Common myeloid progenitor, CD34-positive (primary cell): ENCODE data around the gene CCT8.

Experiments
- CTCF ChIA-PET: fragments of 350-600 bp; sonication (Branson Sonifier 250); formaldehyde crosslinking; loops from one replicate; lab custom pipeline; 2021; ENCODE audit warnings: antibody characterized with exemption; lab: Charles Lee
- POLR2A ChIA-PET: fragments of 350-600 bp; sonication (Branson Sonifier 250); formaldehyde crosslinking; loops from one replicate; lab custom pipeline; 2021; ENCODE audit warnings: antibody characterized with exemption; lab: Charles Lee
- DNase-seq, 3 donors: peaks; one replicate each; pipeline versions ENCODE4 v3.0.0 to v3.0.0-alpha.2; 2013
- H3K27ac ChIP-seq, 2 experiments: 1 replicate in 1 of 2; 2 replicates in 1 of 2; pipeline ENCODE4 v1.7.0; 2013; ENCODE audit warnings: inconsistent platforms in 2 of 2, low read length in 2 of 2, mild to moderate bottlenecking in 2 of 2, low read depth in 1 of 2, moderate library complexity in 1 of 2; ENCODE audit not compliant: severe bottlenecking in 2 of 2, insufficient read depth in 1 of 2, poor library complexity in 1 of 2
- H3K27me3 ChIP-seq, 5 experiments: replicated peaks in 2 of 5; 1 replicate in 3 of 5; 2 replicates in 2 of 5; pipeline versions ENCODE4 v1.6.1 to v1.7.0; 2013; ENCODE audit warnings: low read length in 4 of 5, mild to moderate bottlenecking in 2 of 5, moderate library complexity in 2 of 5, inconsistent platforms in 1 of 5; ENCODE audit not compliant: insufficient read depth in 5 of 5, control insufficient read depth in 4 of 5
- H3K36me3 ChIP-seq, 4 experiments: 1 replicate in 2 of 4; 2 replicates in 2 of 4; pipeline versions ENCODE4 v1.6.1 to v1.7.0; 2013; ENCODE audit warnings: low read length in 3 of 4, control low read depth in 1 of 4, mild to moderate bottlenecking in 1 of 4; ENCODE audit not compliant: control insufficient read depth in 4 of 4, insufficient read depth in 4 of 4
- H3K4me1 ChIP-seq, 4 experiments: 1 replicate in 3 of 4; 2 replicates in 1 of 4; pipeline versions ENCODE4 v1.6.1 to v1.7.1; 2013; ENCODE audit warnings: low read length in 3 of 4, mild to moderate bottlenecking in 3 of 4, control low read depth in 1 of 4, inconsistent platforms in 1 of 4, moderate library complexity in 1 of 4; ENCODE audit not compliant: control insufficient read depth in 4 of 4, insufficient read depth in 4 of 4; ENCODE audit errors: control extremely low read depth in 1 of 4
- H3K4me3 ChIP-seq, 7 experiments: 1 replicate in 4 of 7; 2 replicates in 3 of 7; pipeline versions ENCODE4 v1.5.1 to v1.7.0; 2013; ENCODE audit warnings: mild to moderate bottlenecking in 7 of 7, low read length in 6 of 7, moderate library complexity in 6 of 7, inconsistent platforms in 2 of 7, low read depth in 2 of 7, control low read depth in 1 of 7; ENCODE audit not compliant: insufficient read depth in 4 of 7, control insufficient read depth in 1 of 7; ENCODE audit errors: extremely low read depth in 1 of 7
- H3K9me3 ChIP-seq, 5 experiments: 1 replicate in 4 of 5; 2 replicates in 1 of 5; pipeline versions ENCODE4 v1.6.1 to v1.7.1; 2013; ENCODE audit warnings: low read length in 4 of 5, mild to moderate bottlenecking in 2 of 5, inconsistent platforms in 1 of 5, low read depth in 1 of 5, moderate library complexity in 1 of 5; ENCODE audit not compliant: control insufficient read depth in 4 of 5, insufficient read depth in 2 of 5; ENCODE audit errors: control extremely low read depth in 1 of 5
- WGBS: methylation state at CpG from one replicate; pipeline ENCODE4 v1.1.5; 2013; ENCODE audit not compliant: insufficient coverage; 5-methylcytosine and 5-hydroxymethylcytosine counted together

The CCT8 gene

GRCh38 chr21:29007810-29008209 is 65.6 kb downstream of the CCT8 start:
- no CpG with 5 or more reads among the region's 3 CpGs for WGBS
- no peak for DNase-seq
- Histone ChIP-seq H3K9me3 (no peaks in the 10 kb centered on the region), H3K36me3 (peaks cover 4 to 18% (median 6%) of the 10 kb centered on the region in 4 experiments), H3K4me1 (peaks cover 0 to 7% (median 4%) of the 10 kb centered on the region in 4 experiments), H3K4me3 (no peak overlapping the region), H3K27ac (no peak overlapping the region), H3K27me3 (no peaks in the 10 kb centered on the region)
- ChIA-PET POLR2A (no interaction called here), CTCF (interaction anchor here (1.4 to 1.8 kb wide), 2 partner anchors 10 to 17 kb away, joined by 3 to 9 read pairs; partner anchors contain the start of gene USP16)

GRCh38 chr21:29007135-29007534 is 66.3 kb downstream of the CCT8 start:
- DNase-seq: no peak
- ChIA-PET POLR2A (no interaction called here), CTCF (no interaction called here)
- WGBS: 90% methylated on average over 1 of the region's 3 CpGs
- Histone ChIP-seq H3K27ac (no peak overlapping the region), H3K4me1 (peaks cover 0 to 14% (median 7%) of the 10 kb centered on the region in 4 experiments), H3K4me3 (no peak overlapping the region), H3K27me3 (no peaks in the 10 kb centered on the region), H3K9me3 (no peaks in the 10 kb centered on the region), H3K36me3 (peaks cover 4 to 18% (median 6%) of the 10 kb centered on the region in 4 experiments)
